H1 (cell line): ENCODE data around the gene SLC4A8. TPM values are rescaled to one million over a fixed set of nuclear protein-coding genes. Genes with fewer than 3 reads are reported as not detected.

Experiments used
- CTCF ChIA-PET: fragments of 300-600 bp; sonication (Branson Sonifier 250); formaldehyde crosslinking; loops from one replicate; lab custom pipeline; 2021; ENCODE audit not compliant: partially characterized antibody; lab: Charles Lee
- POLR2A ChIA-PET: fragments of 300-600 bp; sonication (Branson Sonifier 250); formaldehyde crosslinking; loops from one replicate; lab custom pipeline; 2021; ENCODE audit warnings: inconsistent platforms; ENCODE audit not compliant: partially characterized antibody; lab: Charles Lee
- DNase-seq, 2 experiments: peaks; one replicate each; pipeline versions ENCODE4 v3.0.0 to v3.0.0-alpha.2; 2010 to 2022; ENCODE audit warnings: low spot score in 2 of 2, low read depth in 1 of 2, mixed read lengths in 1 of 2
- FAIRE-seq: peaks from 2 replicates; lab custom pipeline; 2011; peaks lifted over from hg19 to GRCh38; lab: Jason Lieb, UNC
- H2AFZ ChIP-seq: 2 replicates; pipeline ENCODE4 v1.8.1; 2012; ENCODE audit warnings: low read length, inconsistent platforms
- H2AK5ac ChIP-seq: 2 replicates; pipeline ENCODE4 v1.6.1; 2013; ENCODE audit warnings: low read depth, low read length
- H2BK120ac ChIP-seq: replicated peaks from 2 replicates; pipeline ENCODE3; 2013; ENCODE audit warnings: low read depth, low read length, inconsistent platforms
- H2BK12ac ChIP-seq: 2 replicates; pipeline ENCODE4 v1.6.1; 2013; ENCODE audit warnings: low read depth, low read length
- H2BK15ac ChIP-seq: 2 replicates; pipeline ENCODE4 v1.6.1; 2013; ENCODE audit warnings: low read length
- H2BK20ac ChIP-seq: 2 replicates; pipeline ENCODE4 v1.6.1; 2013; ENCODE audit warnings: low read length
- H2BK5ac ChIP-seq: 2 replicates; pipeline ENCODE4 v1.6.1; 2013; ENCODE audit warnings: low read depth, low read length
- H3K14ac ChIP-seq: 2 replicates; pipeline ENCODE4 v1.6.1; 2013; ENCODE audit warnings: inconsistent platforms; ENCODE audit not compliant: insufficient read length
- H3K18ac ChIP-seq: 2 replicates; pipeline ENCODE4 v1.6.1; 2013; ENCODE audit warnings: low read length; ENCODE audit errors: extremely low read depth
- H3K23ac ChIP-seq: 2 replicates; pipeline ENCODE4 v1.6.1; 2013; ENCODE audit warnings: inconsistent platforms; ENCODE audit not compliant: insufficient read length
- H3K23me2 ChIP-seq: 2 replicates; pipeline ENCODE4 v1.6.1; 2013; ENCODE audit warnings: low read depth, low read length
- H3K27ac ChIP-seq: 2 replicates; pipeline ENCODE4 v1.6.1; 2011; ENCODE audit warnings: low read depth, low read length, inconsistent platforms
- H3K27me3 ChIP-seq, 4 experiments: replicated peaks in 1 of 4; 1 replicate in 1 of 4; 2 replicates in 3 of 4; pipeline versions ENCODE4 v1.6.1 to v1.8.1; 2011 to 2013; ENCODE audit warnings: low read length in 3 of 4, mild to moderate bottlenecking in 3 of 4, inconsistent platforms in 2 of 4, mixed read lengths in 2 of 4, moderate library complexity in 1 of 4; ENCODE audit not compliant: control insufficient read depth in 3 of 4, insufficient read depth in 3 of 4; ENCODE audit errors: extremely low read depth in 1 of 4
- H3K36me3 ChIP-seq, 4 experiments: 2 replicates each; pipeline versions ENCODE4 v1.6.1 to v1.8.1; 2011 to 2013; ENCODE audit warnings: mild to moderate bottlenecking in 4 of 4, low read length in 3 of 4, moderate library complexity in 2 of 4, control low read depth in 1 of 4, inconsistent platforms in 1 of 4; ENCODE audit not compliant: insufficient read depth in 4 of 4, control insufficient read depth in 2 of 4
- H3K4ac ChIP-seq: replicated peaks from 2 replicates; pipeline ENCODE3; 2013; ENCODE audit warnings: low read length, low read depth, mixed read lengths, inconsistent platforms; ENCODE audit not compliant: insufficient read length
- H3K4me1 ChIP-seq, 4 experiments: replicated peaks in 1 of 4; 1 replicate in 1 of 4; 2 replicates in 3 of 4; pipeline versions ENCODE4 v1.6.1 to v1.8.1; 2011 to 2013; ENCODE audit warnings: low read length in 3 of 4, inconsistent platforms in 2 of 4, mixed read lengths in 1 of 4; ENCODE audit not compliant: insufficient read depth in 4 of 4, control insufficient read depth in 3 of 4
- H3K4me2 ChIP-seq, 2 experiments: 2 replicates each; pipeline versions ENCODE4 v1.6.1 to v1.8.1; 2011 to 2013; ENCODE audit warnings: low read depth in 2 of 2, low read length in 2 of 2, control low read depth in 1 of 2, inconsistent platforms in 1 of 2, mild to moderate bottlenecking in 1 of 2; ENCODE audit not compliant: insufficient read depth in 1 of 2
- H3K4me3 ChIP-seq, 4 experiments: fragments of 200-600, 300-600 bp in 1 of 4; sonication (generic), shearing (Covaris generic), sonication (Bioruptor Twin) in 1 of 4; 2 replicates each; pipeline versions ENCODE4 v1.5.1 to v1.8.1; 2011 to 2016; ENCODE audit warnings: low read length in 4 of 4, low read depth in 3 of 4, control low read depth in 2 of 4, inconsistent platforms in 2 of 4, mild to moderate bottlenecking in 2 of 4, mixed read lengths in 1 of 4, moderate library complexity in 1 of 4; ENCODE audit not compliant: insufficient read depth in 2 of 4; ENCODE audit errors: extremely low read depth in 1 of 4
- H3K56ac ChIP-seq: replicated peaks from 2 replicates; pipeline ENCODE3; 2013; ENCODE audit warnings: low read depth, mild to moderate bottlenecking, mixed read lengths, low read length, inconsistent platforms; ENCODE audit not compliant: insufficient read length
- H3K79me1 ChIP-seq: 2 replicates; pipeline ENCODE4 v1.6.1; 2013; ENCODE audit warnings: low read depth, low read length, control low read depth
- H3K79me2 ChIP-seq, 2 experiments: 2 replicates each; pipeline versions ENCODE4 v1.6.1 to v1.8.1; 2012 to 2013; ENCODE audit warnings: low read length in 2 of 2, mild to moderate bottlenecking in 2 of 2, inconsistent platforms in 1 of 2; ENCODE audit not compliant: insufficient read depth in 2 of 2, control insufficient read depth in 1 of 2
- H3K9ac ChIP-seq, 4 experiments: replicated peaks in 1 of 4; 1 replicate in 1 of 4; 2 replicates in 3 of 4; pipeline versions ENCODE4 v1.6.1 to v1.8.1; 2011 to 2013; ENCODE audit warnings: low read depth in 3 of 4, low read length in 3 of 4, control low read depth in 2 of 4, mild to moderate bottlenecking in 2 of 4, moderate library complexity in 2 of 4, inconsistent platforms in 1 of 4; ENCODE audit errors: extremely low read depth in 1 of 4
- H3K9me3 ChIP-seq, 2 experiments: 2 replicates each; pipeline versions ENCODE4 v1.6.1 to v1.8.1; 2012 to 2013; ENCODE audit warnings: mild to moderate bottlenecking in 2 of 2, moderate library complexity in 2 of 2, control low read depth in 1 of 2, inconsistent platforms in 1 of 2, low read depth in 1 of 2, low read length in 1 of 2, mixed read lengths in 1 of 2; ENCODE audit not compliant: insufficient read depth in 2 of 2
- H4K20me1 ChIP-seq, 2 experiments: replicated peaks in 1 of 2; 2 replicates each; pipeline versions ENCODE3 to v1.8.1; 2011 to 2013; ENCODE audit warnings: inconsistent platforms in 2 of 2, low read length in 2 of 2, mild to moderate bottlenecking in 1 of 2; ENCODE audit not compliant: insufficient read depth in 2 of 2, control insufficient read depth in 1 of 2
- H4K5ac ChIP-seq: 2 replicates; pipeline ENCODE4 v1.6.1; 2013; ENCODE audit warnings: low read length, low read depth, mixed read lengths, inconsistent platforms; ENCODE audit not compliant: insufficient read length
- H4K8ac ChIP-seq: 2 replicates; pipeline ENCODE4 v1.8.0; 2013; ENCODE audit warnings: mild to moderate bottlenecking, moderate library complexity, low read length, inconsistent platforms; ENCODE audit not compliant: insufficient read depth; ENCODE audit errors: extremely low read depth
- H4K91ac ChIP-seq: replicated peaks from 2 replicates; pipeline ENCODE3; 2013; ENCODE audit warnings: low read length, mixed read lengths, inconsistent platforms; ENCODE audit not compliant: insufficient read length
- ASH2L ChIP-seq: fragments of 200-600, 300-600 bp; sonication (generic); IDR thresholded peaks from one replicate; pipeline ENCODE4 v1.7.1; 2017; ENCODE audit warnings: low read length
- BCL11A ChIP-seq, 2 experiments: IDR thresholded peaks; one replicate each; pipeline ENCODE4 v1.6.1; 2011; ENCODE audit warnings: low read depth in 2 of 2, low read length in 2 of 2, mild to moderate bottlenecking in 2 of 2
- BRCA1 ChIP-seq: IDR thresholded peaks from 2 replicates; pipeline ENCODE4 v1.6.1; 2012; ENCODE audit warnings: low read depth, low read length, improper control_type of control experiment
- CEBPB ChIP-seq: IDR thresholded peaks from 2 replicates; pipeline ENCODE4 v1.6.1; 2012; ENCODE audit warnings: low read depth, low read length
- EGR1 ChIP-seq: IDR thresholded peaks from 2 replicates; pipeline ENCODE4 v1.6.1; 2011; ENCODE audit warnings: low read depth, low read length, borderline replicate concordance
- GTF2F1 ChIP-seq: IDR thresholded peaks from 2 replicates; pipeline ENCODE4 v1.6.1; 2012; ENCODE audit warnings: low read depth, low read length, improper control_type of control experiment, borderline replicate concordance
- KDM1A ChIP-seq: fragments of 200-600, 300-600 bp; sonication (generic); IDR thresholded peaks from 2 replicates; pipeline ENCODE4 v1.7.1; 2016; ENCODE audit warnings: mild to moderate bottlenecking, low read length, borderline replicate concordance
- NANOG ChIP-seq: IDR thresholded peaks from 2 replicates; pipeline ENCODE4 v1.6.1; 2011; ENCODE audit warnings: low read length, low read depth, mild to moderate bottlenecking, inconsistent platforms; ENCODE audit not compliant: insufficient read depth, poor library complexity, severe bottlenecking
- RAD21 ChIP-seq, 2 experiments: IDR thresholded peaks in 1 of 2; conservative IDR thresholded peaks in 1 of 2; 2 replicates each; pipeline ENCODE4 v1.6.1; 2011; ENCODE audit warnings: low read depth in 2 of 2, low read length in 2 of 2, improper control_type of control experiment in 1 of 2, inconsistent platforms in 1 of 2, mild to moderate bottlenecking in 1 of 2, moderate library complexity in 1 of 2
- SRF ChIP-seq: IDR thresholded peaks from 2 replicates; pipeline ENCODE4 v1.6.1; 2011; ENCODE audit warnings: mild to moderate bottlenecking, low read depth, low read length, moderate library complexity
- ZNF274 ChIP-seq: IDR thresholded peaks from 2 replicates; pipeline ENCODE4 v1.7.0; 2012; ENCODE audit warnings: low read length, borderline replicate concordance; ENCODE audit errors: extremely low read depth
- WGBS, 2 experiments: shearing (Covaris generic) in 1 of 2; methylation state at CpG; one replicate each; pipeline versions ENCODE4 v1.1.6 to v1.1.7; 2013 to 2015; ENCODE audit warnings: low lambda C conversion rate in 2 of 2, mixed read lengths in 2 of 2, inconsistent platforms in 1 of 2, low coverage in 1 of 2, missing lambda C conversion rate in 1 of 2; ENCODE audit not compliant: insufficient replicate concordance in 2 of 2, insufficient coverage in 1 of 2, insufficient read length in 1 of 2; ENCODE audit errors: extremely low coverage in 1 of 2, missing lambda C conversion rate in 1 of 2; 5-methylcytosine and 5-hydroxymethylcytosine counted together
- polyA plus RNA-seq, 7 experiments: library from polyadenylated mRNA; depleted of rRNA in 3 of 7; stranded (reverse) in 5 of 7; unstranded in 2 of 7; fragments of >200 nt in 5 of 7; fragments of 200-250 nt in 2 of 7; gene quantifications; 1 replicate in 5 of 7; 2 replicates in 1 of 7; 4 replicates in 1 of 7; pipeline versions ENCODE4 v1.2.1 to v1.2.3, GENCODE V29; 2011 to 2013; ENCODE audit warnings: missing spikeins in 2 of 7, mixed read lengths in 2 of 7
- total RNA-seq: library from RNA; stranded (reverse); fragmentation: NEBNext Ultra II Directional; extraction: Animal tissue kit (Norgen Biotek cat#: 25700); gene quantifications from 2 replicates; pipeline ENCODE4 v1.2.1, GENCODE V29; 2021

Gene SLC4A8
- total and polyA plus RNA-seq, 2 of the 8 experiments (the other 6 are each of a cell fraction or from before 2014, with no cell fraction given) = 11.2 to 13.4 TPM

GRCh38 chr12:51530208-51530607 lies 105.6 kb downstream of the SLC4A8 start:
- no peak overlapping the region for H2BK120ac ChIP-seq
- H3K79me2 ChIP-seq = no peaks in the 10 kb centered on the region
- H3K4me3 ChIP-seq = no peak overlapping the region
- H3K27ac ChIP-seq = no peak overlapping the region
- peaks cover 0 to 6% (median 3%) of the 10 kb centered on the region in 4 experiments; a peak in 4 of 7 replicates for H3K4me1 ChIP-seq
- H3K27me3 ChIP-seq = no peaks in the 10 kb centered on the region; a peak in 1 of 7 replicates
- H2AFZ ChIP-seq = no peak overlapping the region
- DNase-seq = no peak
- no peak overlapping the region for H4K91ac ChIP-seq
- H3K9ac ChIP-seq = no peak overlapping the region
- H4K20me1 ChIP-seq = no peaks in the 10 kb centered on the region
- H3K4me2 ChIP-seq = no peak overlapping the region
- H2AK5ac ChIP-seq = no peak overlapping the region; the same call in 1 of the 2 replicates
- TF ChIP-seq KDM1A = no peak
- TF ChIP-seq EGR1 = no peak
- TF ChIP-seq CEBPB = no peak
- no peak for TF ChIP-seq ASH2L
- no peak for TF ChIP-seq GTF2F1
- no peak for TF ChIP-seq ZNF274
- TF ChIP-seq RAD21 (IDR thresholded peaks at IDR 0.05 in 1 of 2, conservative IDR thresholded peaks at IDR 0.05 in 1 of 2; ENCODE audit: low read depth in 2 of 2, low read length in 2 of 2) = no peak
- TF ChIP-seq BCL11A (IDR thresholded peaks at IDR 0.05; ENCODE audit: low read depth in 2 of 2, low read length in 2 of 2) = no peak
- TF ChIP-seq NANOG = no peak
- no peak for TF ChIP-seq BRCA1
- no peak for TF ChIP-seq SRF
- WGBS, 2 experiments = 85% methylated on average over 4 of the region's 4 CpGs; no CpG with 5 or more reads in 1 of the 2 experiments
- H2BK12ac ChIP-seq = no peak overlapping the region
- POLR2A ChIA-PET = no interaction called here
- no peak overlapping the region for H2BK20ac ChIP-seq
- CTCF ChIA-PET = interaction anchor here (0.6 to 8.7 kb wide), 8 partner anchors 10 to 383 kb away, joined by 3 to 132 read pairs (median 4); partner anchors contain the start of gene SLC4A8
- no peaks in the 10 kb centered on the region for H3K9me3 ChIP-seq
- no peak overlapping the region for H4K5ac ChIP-seq
- no peak overlapping the region for H4K8ac ChIP-seq
- no peaks in the 10 kb centered on the region for H3K36me3 ChIP-seq
- H3K18ac ChIP-seq = no peak overlapping the region
- H2BK5ac ChIP-seq = no peak overlapping the region
- H3K56ac ChIP-seq = no peak overlapping the region
- FAIRE-seq = no peak
- H3K23ac ChIP-seq = no peak overlapping the region
- no peak overlapping the region for H2BK15ac ChIP-seq
- no peak overlapping the region for H3K4ac ChIP-seq
- H3K14ac ChIP-seq = no peak overlapping the region
- no peaks in the 10 kb centered on the region for H3K79me1 ChIP-seq
- no peaks in the 10 kb centered on the region for H3K23me2 ChIP-seq
